Lung (tissue), 12 donors: Measurements from ENCODE around the gene TNFRSF12A. TPM values are rescaled to one million over a fixed set of nuclear protein-coding genes. Genes with fewer than 3 reads are reported as not detected.

Experiments
- ATAC-seq: fragments of 200-7000 bp; cut with Tn5 transposase; one replicate; pipeline ENCODE4 v1.9.1; 2020; ENCODE audit warnings: moderate number of reproducible peaks; ENCODE audit not compliant: insufficient read depth, low FRiP score
- DNase-seq, 3 donors: peaks; one replicate each; pipeline ENCODE4 v3.0.0-alpha.2; 2013 to 2017
- H3K27ac ChIP-seq, 2 donors: one replicate each; pipeline ENCODE4 v1.5.1; 2013; ENCODE audit warnings: mild to moderate bottlenecking in 2 of 2, moderate library complexity in 2 of 2, control low read depth in 1 of 2, inconsistent platforms in 1 of 2, low read depth in 1 of 2, low read length in 1 of 2
- H3K27me3 ChIP-seq, 3 donors: one replicate each; pipeline ENCODE4 v1.5.1; 2013; ENCODE audit warnings: low read length in 2 of 3; ENCODE audit not compliant: control insufficient read depth in 3 of 3, insufficient read depth in 3 of 3
- H3K36me3 ChIP-seq, 4 donors: one replicate each; pipeline ENCODE4 v1.5.1; 2013; ENCODE audit warnings: low read length in 4 of 4, mild to moderate bottlenecking in 1 of 4, moderate library complexity in 1 of 4; ENCODE audit not compliant: control insufficient read depth in 4 of 4, insufficient read depth in 4 of 4
- H3K4me1 ChIP-seq, 5 donors: one replicate each; pipeline ENCODE4 v1.5.1; 2013; ENCODE audit warnings: low read length in 5 of 5, mild to moderate bottlenecking in 2 of 5, moderate library complexity in 1 of 5; ENCODE audit not compliant: control insufficient read depth in 5 of 5, insufficient read depth in 5 of 5
- H3K4me3 ChIP-seq: one replicate; pipeline ENCODE4 v1.5.1; 2013; ENCODE audit warnings: mild to moderate bottlenecking, control low read depth, moderate library complexity
- H3K9ac ChIP-seq, 2 donors: one replicate each; pipeline ENCODE4 v1.5.1; 2013; ENCODE audit warnings: low read length in 2 of 2, control low read depth in 1 of 2; ENCODE audit not compliant: insufficient read depth in 1 of 2
- H3K9me3 ChIP-seq, 4 donors: one replicate each; pipeline ENCODE4 v1.5.1; 2013; ENCODE audit warnings: low read length in 3 of 4, mild to moderate bottlenecking in 1 of 4, moderate library complexity in 1 of 4; ENCODE audit not compliant: control insufficient read depth in 4 of 4, insufficient read depth in 3 of 4
- CTCF ChIP-seq: IDR thresholded peaks from 2 replicates; pipeline ENCODE4 v1.5.1; 2012; ENCODE audit warnings: mild to moderate bottlenecking; ENCODE audit errors: control extremely low read depth, extremely low read depth
- WGBS, 2 donors: extraction: QIAGEN DNeasy Blood & Tissue Kit; methylation state at CpG; one replicate each; pipeline ENCODE4 v1.1.7; 2013; 5-methylcytosine and 5-hydroxymethylcytosine counted together
- polyA plus RNA-seq, 2 donors: library from polyadenylated mRNA; stranded (reverse); fragments of 200-250 nt; gene quantifications; one replicate each; pipeline ENCODE4 v1.2.1, GENCODE V29; 2013
- total RNA-seq, 2 donors: library from RNA; depleted of rRNA in 1 of 2; stranded (reverse); fragments of >200 nt in 1 of 2; gene quantifications; one replicate each; pipeline ENCODE4 v1.2.1, GENCODE V29; 2014 to 2021
- donor health status: control.
- donor health status: control.
- donor health status: Bipolar disorder and iron deficiency.
- donor health status: healthy.
- donor health status: DM: yes; HTN: yes; CAD: no.

TNFRSF12A gene
- total and polyA plus RNA-seq, 4 donors: 19.1 to 192 (median 119) TPM

- 81 to 89% methylated on average over 13 of the region's 13 CpGs for WGBS, 2 donors
- Histone ChIP-seq H3K9me3 (no peaks in the 10 kb centered on the region), H3K4me3 (no peak overlapping the region), H3K27me3 (no peaks in the 10 kb centered on the region), H3K27ac (no peak overlapping the region), H3K36me3 (no peaks in the 10 kb centered on the region), H3K9ac (no peak overlapping the region), H3K4me1 (no peaks in the 10 kb centered on the region)
- DNase-seq (no peak), ATAC-seq (no peak)
- no peak for TF ChIP-seq CTCF
Observed at GRCh38 chr16:2996298-2996697, 23.9 kb upstream of the TNFRSF12A start.

- H3K27me3 ChIP-seq: peaks cover 0 to 4% (median 0%) of the 10 kb centered on the region in 3 donors
- no peaks in the 10 kb centered on the region for H3K36me3 ChIP-seq
- H3K9me3 ChIP-seq: no peaks in the 10 kb centered on the region
- no peak overlapping the region for H3K9ac ChIP-seq
- WGBS, 2 donors: 79 to 81% methylated on average over 6 of the region's 6 CpGs
- DNase-seq: no peak
- no peaks in the 10 kb centered on the region for H3K4me1 ChIP-seq
- H3K4me3 ChIP-seq: no peak overlapping the region
- no peak overlapping the region for H3K27ac ChIP-seq
- TF ChIP-seq CTCF: no peak
- no peak for ATAC-seq
Observed at GRCh38 chr16:2999929-3000328, 20.2 kb upstream of the TNFRSF12A start.

- no peak for ATAC-seq
- 89% methylated on average over 4 of the region's 4 CpGs for WGBS, 2 donors
- Histone ChIP-seq H3K9ac (no peak overlapping the region), H3K36me3 (no peaks in the 10 kb centered on the region), H3K27me3 (peaks cover 0 to 5% (median 0%) of the 10 kb centered on the region in 3 donors), H3K27ac (no peak overlapping the region), H3K4me1 (no peaks in the 10 kb centered on the region), H3K4me3 (no peak overlapping the region), H3K9me3 (no peaks in the 10 kb centered on the region)
- DNase-seq: no peak
- TF ChIP-seq CTCF: no peak
Observed at GRCh38 chr16:3000540-3000939, 19.6 kb upstream of the TNFRSF12A start.

GRCh38 chr16:3001316-3001715, 18.9 kb upstream of the TNFRSF12A start:
- H3K4me1 ChIP-seq: peaks cover 0 to 3% (median 0%) of the 10 kb centered on the region in 5 donors
- TF ChIP-seq CTCF: no peak
- H3K27ac ChIP-seq: no peak overlapping the region
- WGBS, 2 donors: 82 to 88% methylated on average over 12 of the region's 12 CpGs
- DNase-seq (no peak), ATAC-seq (no peak)
- H3K9me3 ChIP-seq: no peaks in the 10 kb centered on the region
- H3K27me3 ChIP-seq: peaks cover 0 to 8% (median 4%) of the 10 kb centered on the region in 3 donors
- no peaks in the 10 kb centered on the region for H3K36me3 ChIP-seq
- no peak overlapping the region for H3K4me3 ChIP-seq
- no peak overlapping the region for H3K9ac ChIP-seq
